Measurements from ENCODE around the gene ALDH1A2.
"Not testable (repeated sequence)": the region's sequence is repeated elsewhere in the genome, so short reads cannot be mapped to it uniquely, and the experiment has no call there.

ALDH1A2 gene

DNA sequence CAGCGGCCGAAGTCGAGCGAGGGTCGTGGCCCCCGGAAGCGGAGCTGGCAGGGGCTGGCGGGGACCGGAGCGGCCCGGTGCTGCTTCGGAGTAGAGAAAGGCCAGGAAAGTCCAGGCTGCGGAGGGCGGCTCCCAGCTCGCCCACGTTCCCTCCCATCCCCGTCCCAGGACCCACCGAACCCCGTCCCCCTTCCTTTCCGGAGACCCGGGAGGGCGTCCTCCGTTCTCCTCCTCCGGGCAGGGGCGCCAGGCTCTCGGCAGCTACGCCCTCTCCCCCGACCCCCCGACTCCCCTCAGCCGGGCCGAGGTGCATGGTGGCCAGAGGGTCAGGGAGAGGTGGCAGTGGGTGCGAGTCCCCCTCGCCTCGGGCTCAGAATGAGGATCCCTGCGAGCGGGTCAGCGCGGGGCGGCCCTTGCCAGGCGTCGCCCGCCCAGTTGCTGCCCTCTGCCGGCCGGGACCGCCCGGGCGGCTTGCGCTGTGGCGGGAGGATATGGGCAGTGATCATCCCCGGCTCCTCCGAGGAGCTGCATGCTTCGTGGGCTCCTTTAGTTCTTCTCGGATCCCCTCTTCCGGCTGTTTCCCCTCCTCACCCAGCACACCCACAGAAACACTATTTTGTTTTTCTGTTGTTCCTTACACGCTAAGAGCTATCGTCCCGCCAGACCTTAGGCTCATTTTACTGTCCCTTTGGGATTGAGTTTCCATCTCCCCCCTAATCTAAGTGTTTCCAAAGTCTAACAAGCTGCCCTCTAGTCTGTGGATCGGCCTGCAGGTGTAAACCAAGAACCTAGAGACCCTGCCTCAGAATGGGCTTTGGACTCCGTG lies 744 bp upstream of the ALDH1A2 start:
- peak; percentile 11 for DNase-seq (ENCODE audit: low spot score)

DNA sequence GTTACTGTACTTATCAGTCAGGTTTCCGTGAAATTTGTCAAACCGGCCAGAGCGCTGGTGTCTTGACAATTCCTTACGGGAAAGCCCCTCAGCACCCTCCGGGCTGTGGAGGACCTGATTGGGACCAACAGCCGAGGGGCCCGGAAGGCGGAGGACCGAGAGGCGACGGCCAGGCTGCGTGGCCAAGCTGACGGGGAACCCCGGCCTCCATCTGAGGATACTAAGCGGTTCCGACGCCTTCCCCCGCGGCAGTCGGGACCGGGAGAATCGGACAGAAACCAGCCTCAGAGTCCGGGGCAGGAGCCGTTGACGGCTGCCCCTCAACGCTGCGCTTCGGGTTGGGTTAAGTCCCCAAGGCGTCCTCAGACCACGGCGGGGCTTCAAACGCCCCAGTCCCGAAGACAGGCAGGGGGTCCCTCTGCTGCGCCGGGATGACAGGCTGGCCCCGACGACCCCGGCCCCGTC lies 499 bp downstream of the ALDH1A2 start:
- no peak for DNase-seq (ENCODE audit: low spot score)

DNA sequence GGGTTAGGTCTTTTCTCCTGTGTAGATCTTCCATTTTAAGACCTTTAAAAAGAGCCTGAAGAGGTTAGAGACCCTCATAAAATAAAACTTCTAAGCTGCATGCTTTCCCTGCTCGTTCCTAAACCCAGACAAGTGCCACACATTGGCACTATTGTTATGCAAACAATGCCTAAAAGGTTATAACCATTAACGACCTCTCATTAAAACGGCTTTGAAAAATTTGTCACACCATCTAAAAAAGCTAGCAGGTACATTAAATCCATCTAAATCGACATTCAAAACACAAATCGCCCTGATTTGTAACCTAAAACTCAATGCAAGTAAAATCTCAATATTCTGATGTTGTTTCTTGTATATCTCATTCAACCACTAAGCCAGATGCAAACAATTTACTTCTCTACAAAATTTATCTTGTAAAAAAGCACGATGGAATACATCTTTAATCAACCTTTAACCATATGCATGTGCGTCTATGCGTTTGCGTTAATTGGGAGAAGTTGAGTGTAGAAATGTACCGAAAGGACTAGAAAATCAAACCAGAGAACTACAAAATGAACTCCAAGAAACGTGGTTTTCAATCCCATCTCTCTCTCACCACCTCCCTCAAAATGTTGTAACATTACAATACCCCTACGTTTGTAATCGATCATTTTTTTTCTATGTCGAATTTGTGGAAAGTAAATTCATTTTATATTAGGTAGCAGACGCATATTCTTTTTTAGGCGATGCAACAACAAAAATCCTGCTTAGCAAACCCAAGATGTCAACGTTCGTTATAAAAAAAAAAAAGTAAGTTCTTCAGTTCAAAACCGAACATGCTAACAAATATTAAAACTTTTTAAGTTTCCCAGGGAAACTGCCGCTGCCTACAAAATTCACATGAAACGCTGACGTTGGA lies 1.2 kb downstream of the ALDH1A2 start:
- DNase-seq (ENCODE audit: low spot score) = no peak

DNA sequence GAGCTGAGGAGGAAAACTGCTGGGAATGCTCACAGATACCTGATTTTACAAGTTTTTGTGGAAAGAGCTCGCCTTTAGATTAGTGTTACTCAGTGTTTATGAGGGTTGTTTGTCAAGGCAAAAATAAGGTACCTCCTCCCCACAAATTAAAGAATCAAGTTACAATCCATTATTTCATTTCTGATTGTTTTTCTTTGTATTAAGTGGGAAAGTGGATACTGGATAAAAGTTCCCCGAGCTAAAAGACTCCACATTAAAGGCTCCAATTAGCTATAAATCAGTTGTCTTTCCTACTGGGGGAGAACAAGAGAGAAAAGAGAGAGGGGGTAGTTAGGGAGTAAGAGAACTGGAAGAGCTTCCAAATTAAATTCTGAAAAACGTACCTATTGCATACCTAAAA lies 1.9 kb downstream of the ALDH1A2 start:
- DNase-seq (ENCODE audit: low spot score) = no peak

DNA sequence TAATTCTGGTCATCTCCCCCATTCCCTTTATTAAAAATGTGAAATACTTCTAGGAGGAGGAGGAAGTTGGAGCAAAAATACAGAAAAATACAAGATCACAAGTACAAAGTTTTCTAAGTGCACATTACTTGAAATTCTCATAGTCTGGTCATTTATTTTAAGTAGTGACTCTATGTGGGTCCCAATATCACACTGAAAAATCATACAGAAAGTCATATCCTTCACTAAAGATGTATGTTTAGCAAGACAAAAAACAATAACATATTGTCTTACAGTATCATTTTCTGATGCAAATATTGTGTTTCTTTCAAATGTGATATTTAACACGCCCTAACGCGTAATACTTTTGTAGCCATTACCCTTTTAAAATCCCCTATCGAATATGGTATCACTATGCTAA lies 2.5 kb downstream of the ALDH1A2 start:
- DNase-seq (ENCODE audit: low spot score) = no peak

DNA sequence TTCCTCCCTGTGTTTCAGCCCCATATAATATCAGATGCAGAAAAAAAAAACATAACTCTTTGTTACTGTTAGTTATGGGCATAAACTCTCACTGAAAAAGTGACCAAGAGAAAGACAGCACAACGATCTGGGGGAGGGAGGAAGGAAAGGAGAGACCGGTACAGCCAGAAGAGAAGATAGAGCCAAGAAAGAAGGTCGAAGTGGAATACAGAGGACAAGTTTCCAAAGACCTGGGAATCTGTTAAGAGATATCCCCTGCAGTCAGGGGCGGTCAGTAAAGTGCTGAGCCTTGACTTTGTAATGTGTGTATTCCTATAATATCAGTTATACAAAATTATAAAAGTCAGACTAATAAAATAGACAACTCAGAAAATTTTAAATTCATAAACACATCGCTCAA lies 3.3 kb downstream of the ALDH1A2 start:
- DNase-seq (ENCODE audit: low spot score) = no peak

DNA sequence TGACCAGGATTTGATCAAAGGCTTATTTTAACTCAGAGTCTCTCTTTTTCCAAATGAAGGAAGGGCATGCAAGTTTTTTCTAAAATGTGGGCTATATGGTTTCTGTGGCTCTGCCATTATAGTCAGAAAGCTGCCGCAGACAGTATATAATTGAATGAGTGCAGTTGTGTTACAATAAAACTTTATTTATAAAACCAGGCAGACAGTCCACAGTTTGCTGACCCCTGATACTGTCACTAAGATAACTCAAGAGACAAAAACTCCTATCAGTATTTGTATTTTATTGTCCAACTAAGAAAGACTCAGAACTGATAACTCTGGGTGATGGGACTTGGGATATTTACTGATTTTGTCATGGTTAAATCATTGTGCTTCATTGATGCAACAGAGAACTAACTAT lies 4.9 kb downstream of the ALDH1A2 start:
- no peak for DNase-seq (ENCODE audit: low spot score)

DNA sequence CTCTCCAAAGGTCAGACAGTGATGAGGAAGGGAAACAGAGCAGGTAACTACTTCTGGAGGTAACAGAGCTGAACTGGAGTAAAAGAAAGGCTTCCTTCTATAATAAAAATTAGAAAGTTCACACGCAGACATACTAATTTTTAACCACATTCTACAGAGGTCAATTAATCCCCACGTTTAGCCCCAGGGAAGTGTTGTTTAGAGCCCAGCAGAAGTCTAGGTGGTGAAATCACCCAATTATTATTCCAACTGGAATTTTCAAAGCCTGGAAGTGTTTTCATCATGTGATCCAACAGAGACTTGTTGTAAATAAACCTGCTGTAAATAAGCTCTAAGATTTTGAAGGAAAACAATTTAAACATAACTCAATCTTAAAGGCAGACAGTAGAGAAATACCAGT lies 6.8 kb downstream of the ALDH1A2 start:
- DNase-seq (ENCODE audit: low spot score) = no peak

DNA sequence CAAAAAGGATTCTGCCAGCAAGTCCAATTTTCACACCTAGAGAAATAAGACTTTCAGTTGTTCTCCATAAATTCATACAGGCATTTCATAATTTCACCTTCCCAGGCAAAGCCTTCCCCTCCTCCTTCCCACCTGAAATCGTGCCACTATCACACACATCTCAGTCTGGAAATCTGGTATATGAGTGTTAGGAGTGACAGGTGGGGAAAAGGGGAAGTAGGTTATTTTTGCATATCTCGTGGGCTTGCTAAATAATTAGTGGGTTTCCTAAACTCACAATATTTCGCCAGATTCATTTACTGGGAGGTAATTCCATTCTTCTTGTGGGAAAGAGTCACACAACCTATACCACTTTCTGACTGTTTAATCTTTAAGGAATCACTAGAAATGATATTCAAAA lies 7.4 kb downstream of the ALDH1A2 start:
- no peak for DNase-seq (ENCODE audit: low spot score)

DNA sequence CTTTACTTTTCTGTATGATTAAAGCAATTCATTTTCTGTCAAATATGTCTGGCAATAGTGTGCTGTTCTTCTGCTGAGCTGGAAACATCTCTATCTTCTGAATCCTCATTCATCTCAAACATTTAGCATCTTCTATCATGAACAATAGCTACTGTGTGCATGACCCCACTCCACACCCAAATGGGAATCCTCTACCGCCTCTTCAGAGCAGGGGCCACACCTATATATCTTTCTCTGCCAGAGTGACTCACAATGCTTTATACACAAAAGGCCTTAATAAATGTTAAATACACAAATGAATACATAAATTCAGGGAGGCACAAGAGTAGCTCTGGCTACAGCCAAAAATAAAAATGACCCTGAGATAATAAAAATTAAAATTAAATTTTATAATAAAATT lies 8.0 kb downstream of the ALDH1A2 start:
- no peak for DNase-seq (ENCODE audit: low spot score)

DNA sequence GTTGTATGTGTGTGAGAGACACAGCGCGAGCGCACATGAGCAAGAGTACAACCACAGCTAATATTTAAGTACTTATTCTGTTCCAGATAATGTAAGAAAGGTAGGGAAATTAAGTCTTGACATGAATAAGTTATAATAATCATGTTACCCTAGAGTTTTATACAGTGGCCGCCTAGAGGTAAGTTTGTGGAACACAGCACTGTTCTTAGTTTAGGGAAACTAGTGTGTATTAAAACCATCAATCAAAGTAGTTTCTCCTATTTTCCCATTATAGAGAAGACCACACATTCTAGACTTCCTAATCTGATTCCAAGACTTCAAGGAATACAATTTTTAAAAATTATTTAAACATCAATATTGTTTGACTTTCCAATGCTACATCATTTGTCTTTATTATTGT lies 9.5 kb downstream of the ALDH1A2 start:
- DNase-seq (ENCODE audit: low spot score) = no peak

DNA sequence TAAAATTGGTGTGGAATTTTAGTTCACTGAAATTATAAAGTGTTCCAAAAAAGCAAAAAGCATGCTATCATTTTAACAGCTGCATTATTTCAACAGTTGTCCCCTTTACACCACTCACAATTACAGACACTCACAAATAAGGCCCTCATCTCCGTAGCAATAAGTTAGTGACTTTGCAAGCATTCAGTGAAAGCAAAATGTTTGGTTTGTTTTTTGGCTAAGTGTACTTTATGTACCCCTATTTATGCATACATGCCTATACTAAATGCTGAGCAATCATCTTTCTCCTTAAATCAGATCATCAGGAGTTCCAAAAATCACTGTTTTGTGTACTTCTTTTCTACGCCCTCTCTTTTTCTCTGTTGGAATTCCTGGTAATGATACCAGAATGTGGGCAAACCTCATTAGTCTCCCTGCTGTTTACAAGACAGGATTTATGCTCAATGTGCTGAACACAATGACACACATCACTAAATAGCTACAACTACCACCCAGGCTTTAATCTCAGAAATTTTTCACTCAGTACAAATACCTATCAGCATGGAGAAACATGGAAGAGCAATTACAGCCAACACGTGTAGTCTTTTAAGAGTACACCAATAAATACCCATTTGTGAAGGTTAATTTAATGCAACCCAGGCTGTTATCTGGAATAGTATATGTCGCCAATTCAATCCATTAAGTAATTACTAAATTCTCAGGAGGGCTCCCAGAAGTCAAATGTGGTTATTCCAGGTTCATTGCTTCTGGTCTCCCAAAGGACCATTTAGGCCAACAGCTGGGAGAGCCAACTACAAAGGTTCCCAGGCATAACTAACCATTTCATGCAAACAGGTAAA lies 12.0 kb downstream of the ALDH1A2 start:
- no peak for DNase-seq (ENCODE audit: low spot score)

DNA sequence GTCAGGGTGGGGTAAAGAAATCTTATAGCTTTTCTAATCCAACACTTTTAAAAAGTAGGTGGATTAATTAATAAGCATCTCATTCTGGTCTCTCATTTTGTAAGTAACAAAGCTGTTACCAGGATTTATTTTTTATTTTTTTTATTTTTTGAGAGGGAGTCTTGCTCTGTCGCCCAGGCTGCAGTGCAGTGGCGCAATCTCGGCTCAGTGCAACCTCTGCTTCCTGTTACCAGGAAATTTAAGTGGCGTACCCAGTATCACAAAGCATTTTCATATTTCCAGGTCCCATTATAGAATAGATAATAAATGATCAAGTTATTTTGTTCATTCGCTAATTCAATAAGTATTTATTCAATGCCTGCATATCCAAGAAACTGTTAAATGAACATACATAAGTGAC lies 13.2 kb downstream of the ALDH1A2 start:
- DNase-seq (ENCODE audit: low spot score) = no peak

DNA sequence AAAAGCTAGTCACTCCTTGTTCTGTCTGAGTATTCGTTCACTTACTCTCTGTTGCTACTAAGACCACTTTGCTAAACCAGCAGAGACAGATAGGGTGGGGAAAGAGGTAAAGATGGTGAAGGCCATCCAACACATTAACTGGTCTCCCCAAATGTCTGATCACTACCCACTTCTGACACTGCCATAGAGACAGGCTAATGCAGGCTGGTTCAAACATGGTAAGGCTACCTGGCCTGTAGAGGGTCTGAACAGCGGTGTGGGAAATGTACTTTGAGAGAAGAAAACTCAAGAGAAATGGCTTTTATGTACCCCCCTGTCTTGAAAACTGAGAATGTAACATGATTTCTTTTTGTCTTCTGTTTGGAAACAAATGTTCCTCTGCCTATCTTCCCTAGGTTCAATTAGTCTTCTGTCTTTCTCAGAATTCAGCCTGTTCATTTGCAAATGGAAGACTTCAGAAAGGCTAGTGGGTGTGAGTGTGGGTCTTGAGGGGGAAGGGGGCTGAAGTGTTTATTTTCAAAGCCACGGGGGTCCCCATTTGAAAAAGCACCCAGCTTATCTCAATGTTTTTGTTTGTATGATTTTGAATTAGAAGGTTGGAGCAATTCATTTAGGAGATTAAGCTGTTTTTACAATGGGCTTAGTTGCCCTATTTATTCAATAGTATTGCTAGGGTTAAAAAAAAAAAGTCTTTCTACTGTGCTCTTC lies 15.8 kb downstream of the ALDH1A2 start:
- DNase-seq (ENCODE audit: low spot score) = no peak

DNA sequence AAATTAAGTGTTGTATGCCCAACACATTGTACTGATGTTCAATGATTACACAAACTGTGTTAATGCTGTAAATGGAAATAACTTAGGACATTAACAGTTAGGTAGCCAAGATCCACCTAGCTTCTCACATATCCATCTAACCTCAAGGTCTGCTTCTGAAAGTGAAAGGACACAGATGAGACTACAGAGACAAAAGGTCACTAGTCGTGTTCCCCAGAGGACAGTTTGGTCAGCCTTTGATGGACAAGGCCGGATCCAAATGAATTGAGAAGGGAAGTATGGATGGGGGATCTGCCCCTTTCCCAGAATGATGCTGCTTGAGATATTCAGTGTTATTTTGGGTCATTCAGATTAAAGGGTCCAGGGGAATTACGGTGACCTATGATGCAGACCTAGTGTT lies 17.2 kb downstream of the ALDH1A2 start:
- no peak for DNase-seq (ENCODE audit: low spot score)

DNA sequence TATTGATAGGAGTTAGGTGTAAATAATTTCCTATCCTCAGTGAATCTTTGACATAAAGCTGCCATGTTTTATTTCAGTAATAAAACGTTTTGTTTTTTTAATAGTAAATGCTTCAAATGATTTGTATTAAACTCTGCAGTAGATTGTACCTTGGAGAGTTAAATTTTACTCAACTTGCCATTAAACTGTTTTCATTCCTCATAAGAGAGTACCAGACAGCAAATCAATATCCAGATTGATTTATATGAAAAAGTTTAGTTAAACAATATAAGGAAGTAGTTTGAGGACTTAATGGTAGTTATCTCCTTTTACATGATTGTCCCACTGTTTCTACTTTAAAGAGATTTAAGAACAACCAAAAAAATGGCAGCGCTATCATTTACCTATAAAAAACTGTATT lies 18.4 kb downstream of the ALDH1A2 start:
- DNase-seq (ENCODE audit: low spot score) = no peak

DNA sequence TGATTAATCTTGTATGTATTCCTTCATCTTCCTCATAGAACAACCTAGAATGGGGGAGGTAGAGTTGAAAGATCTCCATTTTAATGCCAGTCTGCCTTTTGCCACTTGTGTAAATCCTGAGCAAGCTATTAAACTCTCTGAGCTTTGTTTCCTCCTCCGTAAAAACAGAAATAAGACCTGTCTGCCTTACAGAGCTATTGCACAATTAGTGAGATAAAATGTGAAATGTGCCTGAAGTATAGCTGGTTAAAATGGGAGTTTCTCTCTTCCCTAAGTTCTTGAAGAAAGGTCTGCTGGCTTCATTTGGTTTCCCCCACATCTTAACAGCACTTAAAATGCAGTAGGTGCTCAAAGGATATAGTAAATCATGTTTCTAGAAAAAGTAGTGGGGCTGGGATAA lies 19.0 kb downstream of the ALDH1A2 start:
- no peak for DNase-seq (ENCODE audit: low spot score)

DNA sequence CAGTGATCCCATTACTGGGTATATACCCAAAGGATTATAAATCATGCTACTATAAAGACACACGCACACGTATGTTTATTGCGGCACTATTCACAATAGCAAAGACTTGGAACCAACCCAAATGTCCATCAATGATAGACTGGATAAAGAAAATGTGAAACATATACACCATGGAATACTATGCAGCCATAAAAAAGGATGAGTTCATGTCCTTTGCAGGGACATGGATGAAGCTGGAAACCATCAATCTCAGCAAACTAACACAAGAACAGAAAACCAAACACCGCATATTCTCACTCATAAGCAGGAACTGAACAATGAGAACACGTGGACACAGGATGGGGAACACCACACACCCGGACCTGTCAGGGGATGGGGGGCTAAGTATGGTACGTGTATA lies 20.1 kb downstream of the ALDH1A2 start:
- not testable (repeated sequence) for DNase-seq (ENCODE audit: low spot score)

DNA sequence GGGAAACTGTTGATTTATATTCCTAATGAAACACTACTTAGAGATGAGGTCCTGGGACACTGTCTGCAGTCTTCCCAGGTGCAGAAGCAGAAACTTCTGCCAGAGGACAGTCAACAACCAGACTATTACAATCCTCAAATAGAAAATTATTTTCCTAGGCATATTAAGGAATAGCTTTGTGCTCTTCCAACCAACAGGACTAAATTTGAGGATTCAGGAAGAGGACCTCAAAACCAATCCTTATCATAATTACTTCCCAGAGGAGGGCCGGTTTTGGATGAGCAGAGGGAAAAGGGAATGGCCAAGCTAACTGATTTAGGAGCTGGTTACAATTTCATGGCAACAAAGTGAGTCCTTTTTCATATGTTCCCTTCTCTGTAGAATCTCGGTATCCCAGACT lies 21.0 kb downstream of the ALDH1A2 start:
- DNase-seq (ENCODE audit: low spot score) = no peak

DNA sequence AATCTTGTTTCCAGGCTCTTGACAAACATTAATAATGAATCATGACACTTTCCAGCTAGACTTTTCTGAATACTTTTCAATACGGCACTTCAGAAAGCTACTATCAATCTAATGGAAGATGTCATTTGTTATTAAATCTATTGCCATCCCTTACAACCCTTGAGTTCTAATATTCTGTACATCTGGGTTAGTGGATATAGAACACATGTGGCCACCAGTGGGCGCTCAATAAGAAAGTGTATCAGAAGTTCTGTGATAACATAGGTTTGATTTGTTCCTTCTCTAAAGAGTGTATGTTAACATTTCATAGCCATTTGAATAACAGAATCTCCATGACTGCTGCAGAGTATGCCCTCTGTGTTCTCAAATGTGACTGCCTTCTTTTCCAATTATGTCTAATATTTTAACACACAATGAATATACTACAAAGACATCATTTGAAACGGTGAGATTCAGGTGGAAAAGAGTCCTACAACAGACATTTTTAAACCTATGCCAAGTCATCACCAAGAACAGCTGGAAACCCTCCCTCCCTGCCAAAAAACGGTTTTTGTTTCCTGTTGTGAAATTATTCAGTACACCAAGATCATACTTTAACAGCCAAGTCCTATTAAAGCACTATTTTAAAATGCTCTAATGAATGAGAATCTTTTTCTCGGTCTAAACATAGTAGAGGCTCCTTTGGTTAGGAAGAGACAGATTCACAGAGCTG lies 22.2 kb downstream of the ALDH1A2 start:
- DNase-seq (ENCODE audit: low spot score) = peak; percentile 26

DNA sequence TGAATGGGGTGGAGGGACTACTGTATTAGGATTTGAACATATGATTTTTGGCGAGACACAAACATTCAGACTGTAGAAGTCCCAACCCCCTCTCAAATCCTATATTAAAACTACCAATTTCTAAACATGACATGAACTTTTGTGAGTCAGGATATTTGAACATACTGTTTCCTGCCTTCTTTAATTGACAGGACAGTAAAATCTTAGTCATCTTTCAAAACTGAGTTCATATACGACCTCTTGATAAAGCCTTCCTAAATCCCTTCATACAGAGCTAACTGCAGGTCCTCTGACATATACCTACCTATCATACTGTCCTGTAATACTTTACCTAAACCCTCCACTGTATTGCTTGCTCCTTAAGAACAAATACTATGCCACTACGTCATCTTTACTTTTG lies 23.5 kb downstream of the ALDH1A2 start:
- no peak for DNase-seq (ENCODE audit: low spot score)

All from cerebellar cortex (tissue), 1 donor.